GM18526 (cell line): Measurements from ENCODE around the gene HEATR5A.

Source experiments
- POLR2A ChIP-seq: IDR thresholded peaks from 3 replicates; pipeline ENCODE4 v1.6.1; 2011; ENCODE audit not compliant: insufficient read length; ENCODE audit errors: extremely low read depth

The HEATR5A gene

DNA sequence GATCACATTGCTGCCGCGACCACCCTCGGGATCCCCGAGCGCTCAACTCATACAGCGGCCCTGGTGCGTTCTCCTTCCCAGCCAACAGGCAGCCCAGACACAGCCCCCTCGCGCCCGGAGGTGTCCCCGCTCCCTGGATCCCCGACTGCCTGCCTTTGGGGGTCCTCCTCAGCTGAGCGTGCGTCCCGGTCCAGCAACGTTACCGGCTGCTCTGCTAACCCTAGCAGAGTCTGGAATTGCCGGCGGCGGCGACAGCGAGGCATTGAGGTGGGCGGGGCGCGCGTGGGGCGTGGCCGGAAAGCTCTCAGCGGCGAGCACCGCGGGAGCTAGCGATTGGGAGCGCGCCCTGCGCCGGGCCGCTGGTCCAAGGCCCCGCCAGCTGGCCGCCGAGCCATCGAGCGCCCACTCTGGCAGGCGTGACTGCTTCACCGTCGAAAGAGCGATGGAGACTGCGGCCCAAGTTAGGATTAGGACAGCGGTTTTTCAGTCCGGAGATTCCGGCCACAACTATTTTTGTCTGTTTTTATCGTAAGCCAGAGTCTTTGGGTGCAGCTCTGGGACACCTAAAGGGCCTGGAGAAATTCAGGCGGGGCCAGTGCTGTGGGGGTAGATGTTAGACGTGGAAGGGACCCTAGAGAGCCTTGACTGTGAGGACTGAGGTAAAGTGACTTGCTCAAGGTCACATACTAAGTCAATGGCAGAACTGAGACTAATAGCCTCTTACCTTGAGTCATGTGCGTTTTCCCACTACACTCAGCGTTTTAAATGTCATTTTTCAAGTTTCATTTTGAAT lies at the start of gene HEATR5A:
Gene HEATR5A (minus strand): TSS at position 232 of the 793 bp plus-strand sequence. CDS start 17,575 bp downstream, outside the sequence.
- TF ChIP-seq POLR2A: peak; percentile 98

DNA sequence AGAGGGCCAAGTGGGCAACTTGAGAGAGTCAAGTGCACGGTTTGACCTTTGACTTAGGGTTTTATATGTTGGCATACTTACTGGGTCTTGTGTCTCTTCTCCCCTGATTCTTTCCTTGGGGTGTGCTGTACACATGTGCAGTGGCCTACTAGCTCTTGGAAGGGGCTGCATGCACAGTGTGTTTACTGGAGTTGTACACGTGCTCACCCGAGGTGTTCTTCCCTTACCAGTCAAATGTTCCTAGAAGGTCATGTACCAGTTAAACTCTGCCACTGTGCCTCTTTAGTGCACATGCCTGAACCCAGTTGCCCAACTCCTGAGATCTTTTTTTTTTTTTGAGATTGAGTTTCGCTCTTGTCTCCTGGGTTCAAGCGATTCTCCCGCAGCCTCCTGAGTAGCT lies 46.2 kb upstream of the HEATR5A start:
- TF ChIP-seq POLR2A: no peak

DNA sequence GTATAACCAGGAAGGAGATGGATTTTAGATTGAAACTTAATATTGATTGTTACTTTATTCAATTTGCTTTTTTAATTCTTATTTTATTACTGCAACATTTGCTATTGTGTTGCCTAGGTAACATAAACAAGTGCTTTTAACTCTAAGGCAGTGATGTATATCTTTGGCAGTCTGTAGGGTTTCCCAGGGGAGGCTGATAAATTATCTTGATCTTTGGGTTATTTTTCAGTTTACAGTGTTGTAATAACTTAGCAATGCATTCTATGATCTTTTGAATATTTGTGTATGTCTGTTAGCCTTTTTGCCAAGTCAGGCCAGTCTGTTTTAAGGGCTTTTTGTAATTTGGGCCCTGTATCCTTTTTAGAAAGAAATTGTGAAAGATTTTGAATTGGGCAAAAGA lies 44.8 kb upstream of the HEATR5A start:
- no peak for TF ChIP-seq POLR2A

DNA sequence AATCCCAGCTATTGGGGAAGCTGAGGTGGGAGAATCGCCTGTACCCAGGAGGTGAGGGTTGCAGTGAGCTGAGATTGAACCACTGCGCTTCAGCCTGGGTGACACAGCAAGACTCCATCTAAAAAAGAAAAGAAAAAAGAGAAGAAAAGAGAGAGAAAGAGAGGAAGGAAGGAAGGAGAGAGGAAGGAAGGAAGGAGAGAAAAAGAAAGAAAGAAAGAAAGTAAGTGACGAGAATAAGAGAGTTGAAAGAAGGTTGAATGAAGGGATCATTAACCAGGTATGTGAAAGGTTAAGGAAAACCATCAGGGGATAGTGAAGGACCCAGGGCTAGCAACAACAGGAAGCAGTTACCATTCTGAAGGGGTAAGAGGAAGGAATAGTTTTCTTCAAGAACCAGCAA lies 41.2 kb upstream of the HEATR5A start:
- TF ChIP-seq POLR2A: no peak

DNA sequence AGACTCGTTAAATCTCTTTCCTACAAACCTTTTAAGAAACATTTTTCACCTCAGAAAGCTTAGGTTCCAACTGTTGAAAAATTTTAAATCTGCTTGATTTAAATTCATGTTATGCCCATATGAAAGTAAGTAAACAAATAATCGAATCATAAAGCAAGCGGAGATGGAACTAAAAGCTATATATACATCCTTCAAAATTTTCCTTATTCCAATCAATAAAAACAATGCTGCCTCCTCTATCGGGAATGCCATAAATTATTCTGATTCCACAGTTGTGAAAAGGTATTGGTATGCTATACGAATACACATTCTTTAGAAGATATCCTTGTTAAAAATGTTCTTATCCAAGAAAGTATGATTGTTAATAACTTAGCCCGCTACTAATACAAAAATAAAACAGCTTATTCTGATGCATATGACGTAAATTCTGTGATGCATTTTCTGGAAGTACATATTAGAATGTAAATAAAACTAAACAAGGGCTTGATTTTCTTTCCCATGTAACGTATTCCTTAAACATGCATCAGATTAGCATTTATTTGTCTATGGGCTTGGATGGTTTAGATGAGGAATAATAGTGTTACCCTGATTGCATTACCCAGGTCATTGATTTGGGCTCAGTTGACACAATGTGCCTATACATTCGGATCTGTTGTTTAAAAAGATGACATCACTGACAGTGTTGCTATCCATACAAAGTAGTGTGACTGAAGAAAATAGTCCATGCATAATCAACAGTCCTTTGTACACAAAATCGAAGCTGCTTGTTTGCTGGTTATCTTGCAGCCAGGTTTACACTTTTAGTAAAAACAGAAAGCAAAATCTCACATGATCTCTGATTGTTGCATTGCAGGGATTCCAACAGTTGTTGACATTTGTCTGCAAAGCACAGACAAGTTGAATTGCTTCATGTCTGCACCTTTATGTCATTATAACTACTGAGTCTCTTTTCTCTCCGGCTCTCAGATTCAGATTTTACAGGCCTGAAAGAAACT lies 37.6 kb upstream of the HEATR5A start:
- TF ChIP-seq POLR2A: no peak

DNA sequence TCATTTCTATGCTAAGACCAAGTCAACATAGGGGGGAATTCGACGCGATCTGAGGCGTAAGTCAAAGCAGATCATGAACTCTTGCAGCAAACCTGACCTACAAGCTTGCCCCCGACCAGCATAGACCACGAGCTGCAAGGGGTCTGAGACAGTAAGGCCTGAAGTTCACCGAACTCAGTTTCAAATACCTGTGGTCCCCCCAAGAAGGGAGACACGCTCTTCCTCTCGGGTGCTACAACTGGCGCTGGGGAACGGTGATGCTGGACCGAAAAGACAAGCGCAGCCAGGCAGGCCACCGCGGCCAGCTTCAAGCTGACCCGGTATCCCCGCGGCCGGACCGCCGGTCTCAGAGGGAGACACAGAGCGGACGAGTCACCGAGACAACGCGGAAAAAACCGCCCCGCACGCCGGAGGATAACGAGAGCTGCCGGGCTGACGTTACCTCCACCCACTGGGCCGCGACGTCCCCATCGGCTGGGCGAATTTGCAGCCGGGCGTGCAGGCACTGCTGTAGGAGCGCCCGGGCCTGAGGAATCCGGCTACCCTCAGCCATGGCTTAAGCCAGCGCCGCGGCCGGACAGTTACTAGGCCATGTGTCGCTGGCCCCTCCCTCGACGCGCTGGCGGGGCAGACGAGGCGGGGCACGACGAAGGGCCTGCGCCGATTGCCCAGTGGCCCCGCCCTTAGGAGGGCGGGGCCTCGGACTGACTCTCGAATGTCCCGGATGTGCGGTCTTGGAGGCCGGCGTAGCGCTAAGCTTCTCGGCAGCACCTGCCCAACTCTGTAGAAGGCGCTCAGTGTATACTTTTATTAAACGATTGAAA lies 36.7 kb upstream of the HEATR5A start, which contains the start of gene DTD2:
Gene DTD2 (minus strand): TSS at position 666 of the 824 bp plus-strand sequence. CDS start 113 bp downstream, at position 553.
- TF ChIP-seq POLR2A: peak; percentile 77

DNA sequence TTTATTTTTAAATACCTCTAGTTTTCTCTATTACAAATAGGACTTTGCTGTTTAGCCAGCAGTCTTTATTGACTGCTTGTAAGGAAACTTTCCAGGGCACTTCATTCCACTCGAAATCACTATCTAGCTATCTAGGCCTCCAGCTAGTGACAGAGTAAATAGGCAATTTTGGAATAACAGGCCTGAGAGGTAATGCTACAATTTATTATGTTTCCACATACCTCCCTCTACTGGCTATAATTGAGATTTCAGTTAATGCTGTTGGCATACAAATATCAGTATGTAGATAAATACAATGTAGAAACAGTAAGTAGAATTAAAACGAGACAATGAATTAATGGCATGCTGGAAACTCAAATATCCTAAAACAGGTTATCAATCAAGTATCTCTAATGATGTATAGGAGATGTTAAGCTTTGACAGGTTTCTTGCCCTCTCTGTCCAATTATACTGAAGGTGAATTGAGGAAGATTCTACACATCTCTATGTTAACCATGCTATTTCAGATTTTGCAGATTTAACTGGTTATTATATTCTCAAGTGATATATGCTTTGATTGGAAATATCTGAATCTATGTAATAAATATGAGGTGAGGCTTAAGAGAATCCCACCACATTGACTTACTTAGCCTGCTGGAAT lies 29.7 kb upstream of the HEATR5A start:
- no peak for TF ChIP-seq POLR2A

DNA sequence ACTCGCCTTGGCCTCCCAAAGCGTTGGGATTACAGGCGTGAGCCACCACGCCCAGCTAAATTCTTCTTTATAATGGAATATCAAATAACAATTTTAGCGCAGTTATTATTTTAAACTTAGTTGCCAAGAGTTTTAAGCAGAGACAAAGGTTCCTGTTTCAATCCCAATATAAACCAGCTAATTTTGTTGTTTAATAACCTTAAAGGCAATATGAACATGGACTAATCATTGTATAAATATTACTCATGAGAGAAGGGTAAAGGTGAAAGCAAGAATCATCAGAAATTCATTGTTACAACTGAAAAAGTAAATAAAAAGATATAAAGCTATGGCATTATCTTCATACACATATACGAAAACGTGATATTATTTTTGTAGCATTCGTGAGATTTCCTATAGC lies 28.8 kb upstream of the HEATR5A start:
- no peak for TF ChIP-seq POLR2A

DNA sequence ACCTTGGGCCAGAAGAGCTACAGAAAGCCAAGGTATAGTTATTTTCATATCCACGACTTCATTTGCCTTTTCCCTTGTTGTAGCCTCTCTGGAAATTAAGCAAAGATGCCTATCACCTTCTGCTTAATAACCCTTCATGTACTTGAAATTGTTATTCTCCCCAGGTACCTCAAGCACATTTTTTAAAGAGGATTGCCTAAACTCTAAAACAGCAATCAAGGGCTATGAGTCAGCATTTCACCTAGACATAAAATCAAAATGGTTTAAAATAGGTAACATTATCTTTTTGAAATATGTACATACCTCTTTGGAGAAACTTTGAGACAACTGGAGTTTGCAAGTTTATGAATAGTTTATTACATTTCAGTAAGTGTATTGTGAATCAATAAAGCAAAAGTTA lies 25.4 kb upstream of the HEATR5A start:
- no peak for TF ChIP-seq POLR2A

DNA sequence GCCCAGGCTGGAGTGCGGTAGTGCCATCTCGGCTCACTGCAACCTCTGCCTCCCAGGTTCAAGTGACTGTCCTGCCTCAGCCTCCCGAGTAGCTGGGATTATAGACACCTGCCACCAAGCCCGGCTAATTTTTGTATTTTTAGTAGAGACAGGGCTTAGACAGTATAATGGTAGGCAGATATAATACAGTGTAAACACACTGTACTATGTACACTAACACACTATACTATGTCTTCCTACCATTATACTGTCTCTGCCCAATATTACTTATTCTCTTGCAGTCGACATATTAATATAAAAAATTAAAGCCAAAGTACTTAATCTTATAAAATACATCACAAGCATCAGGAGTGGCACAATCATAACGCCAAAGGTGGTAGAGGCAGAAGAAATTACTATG lies 21.9 kb upstream of the HEATR5A start:
- no peak for TF ChIP-seq POLR2A

DNA sequence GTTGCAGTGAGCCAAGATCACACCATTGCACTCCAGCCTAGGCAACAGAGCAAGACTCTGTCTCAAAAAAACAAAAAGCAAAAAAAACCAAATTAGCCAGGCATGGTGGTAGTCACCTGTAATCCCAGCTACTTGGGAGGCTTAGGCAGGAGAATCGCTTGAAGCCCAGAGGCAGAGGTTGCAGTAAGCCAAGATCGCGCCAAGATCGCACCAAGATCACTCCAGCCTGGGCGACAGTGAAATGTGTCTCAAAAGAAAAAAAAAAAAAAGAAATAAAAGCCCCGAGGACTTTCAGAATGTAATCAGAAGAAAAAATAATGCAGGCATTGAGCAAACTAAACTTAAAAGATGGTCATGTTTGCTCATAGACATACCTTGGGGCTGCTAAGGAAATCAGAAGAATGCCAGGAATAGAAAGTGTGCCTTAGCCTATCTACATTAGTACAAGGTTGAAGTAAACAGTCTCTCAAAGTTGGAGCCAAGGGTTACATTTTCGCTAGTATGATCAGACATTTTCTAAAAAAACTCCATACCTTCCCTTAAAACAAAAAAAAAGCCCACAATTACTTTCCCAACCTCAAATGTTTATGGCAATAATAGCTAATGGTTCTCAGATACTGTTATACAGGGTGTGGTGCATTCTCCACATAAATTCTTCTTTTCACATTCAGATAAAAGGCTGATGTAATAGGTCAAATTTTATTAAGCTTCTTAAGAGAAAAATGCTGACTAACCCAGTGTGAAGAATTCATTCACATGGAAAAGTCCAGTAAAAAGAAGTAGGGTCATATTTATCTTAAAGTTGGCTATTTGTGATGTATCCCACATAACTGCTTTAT lies 21.1 kb upstream of the HEATR5A start:
- no peak for TF ChIP-seq POLR2A

DNA sequence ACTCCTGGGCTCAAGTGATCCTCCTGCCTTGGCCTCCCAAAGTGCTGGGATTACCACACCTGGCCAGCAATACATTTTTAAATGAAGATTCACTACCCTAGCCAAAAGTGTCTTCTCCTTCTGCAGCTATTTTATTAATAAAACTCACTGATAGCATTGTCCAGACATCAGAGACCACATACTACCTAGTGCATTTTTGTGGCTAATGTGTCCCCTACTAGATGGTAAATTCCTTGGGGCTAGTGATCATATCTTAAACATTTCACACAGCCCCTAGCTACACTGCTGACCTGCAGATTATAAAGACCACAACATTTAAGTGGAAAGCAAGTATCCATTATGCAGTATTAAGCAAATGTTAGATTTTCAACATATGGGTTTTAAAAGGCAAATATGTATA lies 19.9 kb upstream of the HEATR5A start:
- no peak for TF ChIP-seq POLR2A

DNA sequence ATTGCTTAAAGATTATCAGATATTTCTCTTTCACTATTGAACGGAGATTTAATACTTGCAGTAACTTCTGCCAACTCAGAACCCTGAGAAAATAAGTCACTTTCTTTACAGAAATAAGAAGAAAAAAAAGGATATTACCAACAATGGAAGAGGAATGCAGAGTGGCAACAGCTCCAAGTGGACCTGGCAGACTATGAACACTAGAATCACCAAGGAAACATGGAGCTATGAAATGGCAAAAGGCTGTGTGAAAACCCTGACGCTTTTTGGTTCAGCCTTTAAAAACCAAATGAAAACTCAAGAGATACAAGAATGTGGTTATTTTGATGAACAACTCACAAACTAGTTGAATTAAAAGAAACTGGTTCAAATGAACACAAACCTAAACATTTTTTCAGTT lies 19.2 kb upstream of the HEATR5A start:
- TF ChIP-seq POLR2A: no peak

DNA sequence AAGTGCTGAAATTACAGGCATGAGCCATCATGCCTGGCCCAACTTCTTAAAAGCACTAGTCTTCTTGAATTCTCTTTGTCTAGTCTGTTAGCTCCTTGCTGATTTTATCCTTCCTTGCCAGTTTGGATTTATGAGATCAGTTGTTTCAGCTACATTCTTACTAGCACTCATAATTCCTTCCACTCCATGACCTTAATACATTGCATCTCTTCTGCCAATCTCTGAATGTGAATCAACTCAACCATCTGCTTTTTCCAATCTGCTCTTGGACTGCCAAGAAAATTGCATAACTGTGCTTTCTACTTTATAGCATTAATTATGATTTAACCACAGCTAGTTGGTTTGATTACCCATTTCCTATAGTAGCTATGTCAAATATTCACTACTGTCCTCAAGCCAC lies 14.9 kb upstream of the HEATR5A start:
- no peak for TF ChIP-seq POLR2A

DNA sequence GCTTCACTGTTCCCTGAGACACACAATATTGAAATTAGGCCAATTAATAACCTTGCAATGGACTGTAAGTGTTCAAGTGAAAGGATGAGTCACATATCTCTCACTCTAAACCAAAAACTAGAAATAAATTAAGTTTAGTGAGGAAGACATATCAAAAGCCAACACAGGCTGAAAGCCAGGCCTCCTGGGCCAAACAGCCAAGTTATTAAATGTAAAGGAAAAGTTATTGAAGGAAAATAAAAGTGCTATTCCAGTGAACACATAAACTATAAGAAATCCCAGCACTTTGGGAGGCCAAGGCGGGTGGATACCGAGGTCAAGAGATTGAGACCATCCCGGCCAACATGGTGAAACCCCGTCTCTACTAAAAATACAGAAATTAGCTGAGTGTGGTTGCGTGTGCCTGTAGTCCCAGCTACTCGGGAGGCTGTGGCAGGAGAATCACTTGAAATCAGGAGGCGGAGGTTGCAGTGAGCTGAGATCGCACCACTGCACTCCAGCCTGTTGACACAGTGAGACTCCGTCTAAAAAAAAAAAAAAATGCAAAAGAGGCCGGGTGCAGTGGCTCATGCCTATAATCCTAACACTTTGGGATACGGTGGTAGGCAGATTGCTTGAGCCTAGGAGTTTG lies 10.4 kb upstream of the HEATR5A start:
- no peak for TF ChIP-seq POLR2A
